Measurements from ENCODE around the gene CHST15.
A peak's percentile ranks its signal among the peaks of the same experiment; 100 is the strongest.

Gene CHST15, protein sequence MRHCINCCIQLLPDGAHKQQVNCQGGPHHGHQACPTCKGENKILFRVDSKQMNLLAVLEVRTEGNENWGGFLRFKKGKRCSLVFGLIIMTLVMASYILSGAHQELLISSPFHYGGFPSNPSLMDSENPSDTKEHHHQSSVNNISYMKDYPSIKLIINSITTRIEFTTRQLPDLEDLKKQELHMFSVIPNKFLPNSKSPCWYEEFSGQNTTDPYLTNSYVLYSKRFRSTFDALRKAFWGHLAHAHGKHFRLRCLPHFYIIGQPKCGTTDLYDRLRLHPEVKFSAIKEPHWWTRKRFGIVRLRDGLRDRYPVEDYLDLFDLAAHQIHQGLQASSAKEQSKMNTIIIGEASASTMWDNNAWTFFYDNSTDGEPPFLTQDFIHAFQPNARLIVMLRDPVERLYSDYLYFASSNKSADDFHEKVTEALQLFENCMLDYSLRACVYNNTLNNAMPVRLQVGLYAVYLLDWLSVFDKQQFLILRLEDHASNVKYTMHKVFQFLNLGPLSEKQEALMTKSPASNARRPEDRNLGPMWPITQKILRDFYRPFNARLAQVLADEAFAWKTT

DNA sequence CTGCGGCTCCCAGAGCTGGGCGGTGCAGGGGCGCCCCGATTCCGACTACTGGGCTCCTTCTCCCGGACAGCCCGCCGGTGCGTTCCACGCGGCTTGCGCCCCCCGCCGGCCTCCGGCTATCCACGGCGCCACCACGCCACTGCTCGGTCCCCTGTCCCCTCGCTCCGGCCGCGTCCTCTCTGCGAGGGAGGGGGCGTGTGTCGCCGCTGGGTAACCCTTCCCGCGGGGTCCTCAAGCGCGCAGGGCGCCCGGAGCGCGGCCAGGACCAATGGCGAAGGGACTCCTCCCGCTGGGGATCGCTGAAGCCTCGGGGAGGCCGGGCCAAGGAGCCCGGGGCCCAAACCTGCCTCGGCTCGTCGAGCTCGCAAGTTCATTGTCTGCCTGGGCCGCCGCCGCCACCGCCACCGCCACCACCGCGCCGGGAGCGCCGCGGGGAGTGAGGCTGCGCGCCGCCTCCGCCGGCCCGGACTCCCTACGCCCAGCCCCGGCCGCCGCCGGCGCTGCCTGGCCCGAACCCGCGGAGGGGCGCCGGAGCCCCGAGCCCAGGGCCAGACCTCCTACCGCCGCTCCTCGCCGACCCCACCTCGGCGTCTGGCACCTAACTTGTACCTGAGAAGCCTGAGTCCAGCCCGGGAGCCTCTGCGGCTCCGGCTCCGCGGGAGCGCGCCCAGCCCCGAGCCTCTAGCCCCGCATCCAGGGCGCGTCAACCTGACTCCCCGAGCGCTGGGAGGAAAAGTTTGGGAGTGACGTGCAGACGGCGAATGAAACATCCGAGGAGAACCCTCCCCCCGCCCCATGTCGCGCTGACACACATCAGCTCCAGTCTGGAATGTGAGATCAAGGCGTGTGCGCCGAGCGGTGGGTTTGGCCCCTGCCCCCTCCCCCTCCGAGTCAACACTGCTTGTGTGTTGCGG lies at the start of gene CHST15:
CHST15 (minus strand) TSS at position 739 of the 914 bp plus-strand sequence. CDS start 47,386 bp downstream, outside the sequence.
- TF ChIP-seq, protein P1, sequence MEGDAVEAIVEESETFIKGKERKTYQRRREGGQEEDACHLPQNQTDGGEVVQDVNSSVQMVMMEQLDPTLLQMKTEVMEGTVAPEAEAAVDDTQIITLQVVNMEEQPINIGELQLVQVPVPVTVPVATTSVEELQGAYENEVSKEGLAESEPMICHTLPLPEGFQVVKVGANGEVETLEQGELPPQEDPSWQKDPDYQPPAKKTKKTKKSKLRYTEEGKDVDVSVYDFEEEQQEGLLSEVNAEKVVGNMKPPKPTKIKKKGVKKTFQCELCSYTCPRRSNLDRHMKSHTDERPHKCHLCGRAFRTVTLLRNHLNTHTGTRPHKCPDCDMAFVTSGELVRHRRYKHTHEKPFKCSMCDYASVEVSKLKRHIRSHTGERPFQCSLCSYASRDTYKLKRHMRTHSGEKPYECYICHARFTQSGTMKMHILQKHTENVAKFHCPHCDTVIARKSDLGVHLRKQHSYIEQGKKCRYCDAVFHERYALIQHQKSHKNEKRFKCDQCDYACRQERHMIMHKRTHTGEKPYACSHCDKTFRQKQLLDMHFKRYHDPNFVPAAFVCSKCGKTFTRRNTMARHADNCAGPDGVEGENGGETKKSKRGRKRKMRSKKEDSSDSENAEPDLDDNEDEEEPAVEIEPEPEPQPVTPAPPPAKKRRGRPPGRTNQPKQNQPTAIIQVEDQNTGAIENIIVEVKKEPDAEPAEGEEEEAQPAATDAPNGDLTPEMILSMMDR (IDR thresholded peaks at IDR 0.05; ENCODE audit: control insufficient read depth, insufficient read depth, low read depth, low read length, missing control alignments): no peak
- peak within 1 kb of the TSS; percentile 58 for H3K4me3 ChIP-seq (ENCODE audit: control insufficient read depth, low read depth, low read length)
- DNase-seq (ENCODE audit: low read depth): no peak

DNA sequence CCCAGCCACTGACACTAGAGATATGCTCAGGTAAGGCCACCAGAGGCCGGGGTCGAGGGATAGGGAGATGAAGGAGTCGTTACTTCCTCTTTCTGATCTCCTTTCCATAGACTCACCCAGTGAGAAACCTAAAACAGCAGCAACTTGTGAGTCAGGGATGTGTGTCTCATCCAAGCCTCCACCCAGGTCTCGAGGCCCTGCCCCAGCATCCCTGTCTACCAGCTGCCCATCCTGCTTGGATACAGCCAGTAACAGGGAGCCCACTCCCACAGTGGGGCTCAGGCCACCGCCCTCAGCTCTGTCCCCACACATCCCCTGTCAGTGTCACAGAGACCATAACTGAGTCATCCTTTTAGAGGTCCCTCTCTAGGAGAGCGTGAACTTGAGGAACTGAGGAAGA lies 49.6 kb upstream of the CHST15 start:
- TF ChIP-seq, protein P1 (IDR thresholded peaks at IDR 0.05; ENCODE audit: control insufficient read depth, insufficient read depth, low read depth, low read length, missing control alignments): no peak
- no peak for DNase-seq (ENCODE audit: low read depth)
- H3K4me3 ChIP-seq (ENCODE audit: control insufficient read depth, low read depth, low read length): no peak overlapping the region

DNA sequence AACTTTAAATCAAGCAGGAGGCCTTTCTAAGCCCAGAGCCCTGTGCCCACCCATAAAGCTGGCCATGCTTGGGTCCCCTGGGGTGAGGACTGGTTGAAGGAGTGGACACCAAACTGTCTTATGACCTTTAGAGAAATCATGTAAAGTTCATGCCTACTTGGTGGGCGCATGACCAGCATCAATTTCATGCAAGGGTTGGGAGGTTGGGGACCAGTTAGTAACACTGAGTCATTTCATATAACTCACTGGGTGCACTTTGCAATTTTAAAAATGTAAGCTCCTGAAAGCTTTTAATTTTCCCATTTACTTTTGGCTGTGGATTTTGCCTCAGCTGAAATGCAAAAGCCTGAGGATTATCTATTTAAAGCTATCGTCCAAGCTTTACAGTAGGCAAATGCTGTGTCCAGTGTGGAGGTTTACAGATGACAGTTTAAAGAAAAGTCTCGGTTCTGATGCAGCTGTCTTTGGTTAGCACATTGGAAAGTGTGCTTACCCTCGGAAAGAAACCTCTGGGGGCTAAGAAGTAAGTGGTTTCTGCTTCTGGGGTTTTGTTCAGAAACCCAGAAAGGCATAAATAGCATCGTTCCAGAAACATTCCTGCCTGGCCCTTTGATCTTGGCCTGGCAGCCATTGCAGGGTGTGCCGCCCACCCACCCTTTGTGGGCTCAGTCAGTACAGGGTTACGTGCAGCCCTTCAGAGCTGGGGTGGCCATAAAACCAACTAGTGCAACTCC lies 48.8 kb upstream of the CHST15 start:
- no peak overlapping the region for H3K4me3 ChIP-seq (ENCODE audit: control insufficient read depth, low read depth, low read length)
- DNase-seq (ENCODE audit: low read depth): no peak
- TF ChIP-seq, protein P1 (IDR thresholded peaks at IDR 0.05; ENCODE audit: control insufficient read depth, insufficient read depth, low read depth, low read length, missing control alignments): no peak

DNA sequence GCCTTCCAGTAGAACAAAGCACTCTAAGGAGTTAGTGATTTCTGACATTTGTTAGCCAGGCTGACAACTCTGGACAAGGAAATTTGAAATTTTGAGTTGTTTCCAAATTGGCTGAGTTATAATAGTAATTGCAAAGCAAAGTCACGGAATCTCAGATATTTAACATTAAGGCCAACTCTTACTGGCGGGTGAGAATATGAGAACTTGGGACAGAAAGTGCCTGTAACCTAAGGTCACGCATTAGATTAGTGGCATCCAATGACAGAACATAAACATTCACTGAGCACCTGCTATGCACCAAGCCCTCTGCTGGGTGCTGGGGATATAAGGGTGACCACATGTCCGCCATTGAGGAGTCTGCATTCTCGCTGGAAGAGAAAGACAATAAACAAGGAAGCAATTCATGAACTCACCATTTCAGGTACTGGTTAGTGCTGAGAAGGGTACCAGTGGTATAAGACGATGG lies 45.5 kb upstream of the CHST15 start:
- no peak for DNase-seq (ENCODE audit: low read depth)
- TF ChIP-seq, protein P1 (IDR thresholded peaks at IDR 0.05; ENCODE audit: control insufficient read depth, insufficient read depth, low read depth, low read length, missing control alignments): no peak
- no peak overlapping the region for H3K4me3 ChIP-seq (ENCODE audit: control insufficient read depth, low read depth, low read length)

DNA sequence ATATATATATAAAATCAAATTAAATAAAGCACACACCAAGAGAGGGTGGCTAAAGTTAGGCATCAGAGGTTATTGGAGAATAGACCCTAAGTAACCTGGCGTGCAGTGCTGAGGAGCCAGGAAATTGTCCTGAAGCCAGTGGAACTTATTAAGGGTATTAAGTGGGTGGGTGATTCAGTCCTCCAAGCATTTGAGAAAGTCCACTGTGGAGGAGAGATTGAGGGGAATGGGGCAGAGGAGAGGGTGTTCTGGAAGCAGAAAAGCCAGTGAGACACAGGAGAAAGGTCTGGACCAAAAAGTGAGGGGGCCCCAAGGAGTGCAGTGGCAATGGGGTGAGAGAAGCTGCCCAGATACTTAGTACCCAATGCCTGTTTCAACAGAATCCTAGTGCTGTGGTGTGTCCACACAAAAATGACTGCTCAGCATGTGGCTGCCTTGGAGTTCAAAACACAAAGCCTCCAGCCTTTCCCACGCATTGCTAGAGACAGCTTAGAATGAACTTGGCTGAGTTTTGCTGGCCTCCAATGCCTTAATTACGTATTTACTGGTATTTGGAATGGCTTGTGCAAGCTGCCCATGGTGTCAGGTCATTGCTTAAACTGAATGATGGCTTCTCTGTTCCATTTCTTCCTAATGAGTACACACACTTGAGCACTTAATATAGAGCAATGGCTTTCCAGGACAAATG lies 44.9 kb upstream of the CHST15 start:
- TF ChIP-seq, protein P1 (IDR thresholded peaks at IDR 0.05; ENCODE audit: control insufficient read depth, insufficient read depth, low read depth, low read length, missing control alignments): no peak
- DNase-seq (ENCODE audit: low read depth): peak; percentile 48
- H3K4me3 ChIP-seq (ENCODE audit: control insufficient read depth, low read depth, low read length): no peak overlapping the region
